Measurements from ENCODE around the gene SYT7.

GRCh38 chr11:61516675-61517572 lies 64.0 kb downstream of the SYT7 start:
- TF ChIP-seq SUZ12 (IDR thresholded peaks at IDR 0.05; ENCODE audit: extremely low read depth, insufficient read depth, insufficient read length) (no peak), YY1 (IDR thresholded peaks at IDR 0.05; ENCODE audit: insufficient read depth, insufficient read length) (no peak)
